ENCODE results near the gene CYP2W1.
A peak's percentile ranks its signal among the peaks of the same experiment; 100 is the strongest.
"Not testable (repeated sequence)": the region's sequence is repeated elsewhere in the genome, so short reads cannot be mapped to it uniquely, and the experiment has no call there.

Gene CYP2W1, protein sequence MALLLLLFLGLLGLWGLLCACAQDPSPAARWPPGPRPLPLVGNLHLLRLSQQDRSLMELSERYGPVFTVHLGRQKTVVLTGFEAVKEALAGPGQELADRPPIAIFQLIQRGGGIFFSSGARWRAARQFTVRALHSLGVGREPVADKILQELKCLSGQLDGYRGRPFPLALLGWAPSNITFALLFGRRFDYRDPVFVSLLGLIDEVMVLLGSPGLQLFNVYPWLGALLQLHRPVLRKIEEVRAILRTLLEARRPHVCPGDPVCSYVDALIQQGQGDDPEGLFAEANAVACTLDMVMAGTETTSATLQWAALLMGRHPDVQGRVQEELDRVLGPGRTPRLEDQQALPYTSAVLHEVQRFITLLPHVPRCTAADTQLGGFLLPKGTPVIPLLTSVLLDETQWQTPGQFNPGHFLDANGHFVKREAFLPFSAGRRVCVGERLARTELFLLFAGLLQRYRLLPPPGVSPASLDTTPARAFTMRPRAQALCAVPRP

DNA sequence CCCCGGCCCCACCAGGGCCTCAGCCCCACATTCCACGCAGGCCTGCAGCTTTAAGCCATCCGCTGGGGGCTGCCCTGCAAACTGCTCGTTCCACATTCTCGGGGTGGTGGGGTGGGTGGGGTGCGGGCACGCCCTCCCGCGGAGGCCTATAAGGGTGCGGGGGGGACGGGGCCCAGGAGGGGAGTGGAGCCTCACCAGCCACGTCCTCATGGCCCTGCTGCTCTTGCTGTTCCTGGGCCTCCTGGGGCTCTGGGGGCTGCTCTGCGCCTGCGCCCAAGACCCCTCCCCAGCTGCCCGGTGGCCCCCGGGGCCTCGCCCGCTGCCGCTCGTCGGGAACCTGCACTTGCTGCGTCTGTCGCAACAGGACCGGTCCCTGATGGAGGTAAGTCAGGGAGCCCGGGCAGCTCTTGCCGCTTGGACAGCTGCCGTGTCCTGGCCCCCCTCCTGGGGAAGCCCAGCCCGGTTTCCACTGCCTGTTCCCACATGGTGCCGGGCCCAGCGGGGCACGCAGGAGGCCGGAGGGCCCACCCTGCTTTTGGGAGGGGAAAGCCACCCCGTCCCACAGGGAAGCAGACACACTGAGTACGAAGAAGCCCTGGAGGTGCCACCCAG is at the start of gene CYP2W1:
CYP2W1 (plus strand) TSS at position 178 of the 612 bp plus-strand sequence; CDS start at position 209, 31 bp downstream.
- DNase-seq: no peak

DNA sequence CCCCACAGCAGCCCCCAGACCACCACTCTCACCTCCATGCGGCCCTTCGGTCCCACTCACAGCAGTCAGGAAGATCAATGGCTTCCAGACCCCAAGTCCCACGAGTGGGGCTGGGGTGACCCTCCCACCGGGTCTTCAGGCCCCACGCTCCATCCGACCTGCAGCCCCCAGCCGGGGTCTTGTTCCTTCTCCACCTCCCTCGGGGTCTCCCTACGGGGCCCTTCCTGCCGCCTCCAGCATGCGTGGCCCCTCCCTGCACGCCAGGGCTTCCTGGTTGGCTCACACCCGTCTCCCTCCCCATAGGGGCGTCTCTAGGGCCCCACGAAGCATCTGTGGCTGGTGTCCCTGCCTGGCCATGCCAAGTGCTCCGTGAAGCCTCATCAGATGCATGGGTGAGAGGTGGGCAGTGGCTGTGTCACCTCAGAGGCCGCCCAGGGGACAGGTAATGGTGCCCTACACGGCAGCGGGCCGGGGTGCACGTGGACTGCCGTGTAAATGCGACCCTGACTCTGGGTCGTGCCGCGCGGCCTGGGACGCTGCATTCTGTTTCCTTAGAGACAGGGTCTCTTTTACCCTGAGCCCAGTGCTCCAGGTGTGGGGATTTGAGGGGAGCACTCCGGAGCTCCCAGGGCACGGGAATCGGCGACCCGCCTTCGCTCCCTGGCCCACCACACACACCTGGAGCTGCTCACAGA is 48.4 kb upstream of the CYP2W1 start:
- DNase-seq: no peak

DNA sequence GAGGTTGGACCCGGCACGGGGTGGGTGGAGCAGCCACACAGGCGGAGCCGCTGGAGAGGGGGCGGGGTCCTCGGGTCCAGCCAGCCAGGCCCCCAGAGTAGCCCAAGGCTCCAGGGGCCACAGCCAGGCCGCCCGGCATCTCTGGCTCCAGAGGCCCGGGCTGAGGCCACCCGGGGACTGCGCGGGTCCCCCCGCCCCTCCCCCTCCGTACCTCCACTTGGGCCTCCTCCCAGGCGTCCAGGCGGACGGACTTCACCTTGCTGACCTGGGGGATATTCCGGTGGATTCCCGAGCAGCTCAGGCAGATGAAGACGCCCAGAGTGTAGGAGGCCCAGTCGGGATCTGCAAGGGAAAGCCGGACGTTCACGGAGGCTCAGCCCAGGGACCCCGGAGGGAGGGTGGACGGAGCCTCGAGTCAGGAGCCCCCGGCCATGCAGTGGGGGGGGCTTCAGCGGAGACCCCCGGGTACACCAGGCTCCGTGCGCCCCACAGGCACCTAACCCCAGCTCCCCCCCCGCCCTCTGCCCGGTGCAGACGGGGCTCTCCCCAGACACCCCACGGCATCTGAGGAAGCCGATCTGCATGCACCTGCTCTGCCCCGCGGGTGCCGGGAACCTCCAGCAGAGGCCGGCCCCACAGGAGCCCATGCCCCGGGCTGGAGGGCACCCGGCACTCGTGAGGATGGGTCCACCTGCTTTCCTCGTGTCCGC is 47.7 kb upstream of the CYP2W1 start:
- no peak for DNase-seq

DNA sequence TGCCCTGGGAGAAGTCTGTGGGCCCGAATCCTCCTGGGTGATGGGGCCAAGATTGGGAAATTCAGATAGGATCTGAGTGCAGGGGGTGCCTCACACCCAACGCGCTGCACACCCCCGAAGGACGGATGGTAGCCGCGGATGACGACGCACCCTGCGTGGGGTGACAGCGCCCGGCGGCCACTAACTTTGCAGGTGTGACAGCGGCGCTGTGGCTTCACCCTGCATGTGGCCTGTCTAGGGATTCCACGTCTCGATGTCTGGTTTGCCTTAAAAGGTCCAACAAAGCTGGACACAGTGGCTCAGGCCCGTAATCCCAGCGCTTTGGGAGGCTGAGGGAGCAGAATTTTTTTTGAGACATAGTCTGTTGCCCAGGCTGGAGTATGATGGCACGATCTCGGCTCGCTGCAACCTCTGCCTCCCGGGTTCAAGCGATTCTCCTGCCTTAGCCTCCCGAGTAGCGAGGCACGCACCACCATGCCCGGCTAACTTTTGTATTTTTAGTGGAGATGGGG is 47.1 kb upstream of the CYP2W1 start:
- no peak for DNase-seq

DNA sequence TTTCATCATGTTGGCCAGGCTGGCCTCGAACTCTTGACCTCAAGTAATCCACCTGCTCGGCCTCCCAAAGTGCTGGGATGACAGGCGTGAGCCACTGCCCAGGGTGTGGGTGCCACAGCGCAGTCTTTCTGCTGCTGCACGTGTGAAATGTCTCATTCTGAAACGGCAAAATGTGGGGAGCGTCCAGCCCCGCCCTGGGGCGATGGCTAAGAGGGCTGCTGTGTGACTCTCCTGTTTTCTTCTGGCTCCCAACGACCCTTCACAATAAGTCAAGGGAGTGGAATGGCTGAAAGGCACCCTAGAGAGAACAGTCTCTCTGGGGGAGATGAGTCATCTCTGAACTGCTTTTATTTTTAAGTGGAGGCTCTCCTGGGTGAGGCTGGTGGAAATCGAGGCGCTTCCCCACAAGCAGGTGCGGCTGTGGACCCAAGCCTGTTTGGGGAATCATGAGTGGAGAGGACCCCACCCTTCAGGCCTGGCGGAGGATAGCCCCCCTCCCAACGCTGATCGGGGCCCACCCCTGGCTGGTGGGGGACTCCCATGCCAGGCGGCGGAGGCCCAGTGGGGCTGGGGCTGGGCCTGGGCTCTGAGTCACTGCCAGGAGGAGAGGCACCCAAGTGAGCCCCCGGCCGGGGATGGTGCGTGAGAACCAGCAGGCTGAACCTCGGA is 46.5 kb upstream of the CYP2W1 start:
- no peak for DNase-seq

DNA sequence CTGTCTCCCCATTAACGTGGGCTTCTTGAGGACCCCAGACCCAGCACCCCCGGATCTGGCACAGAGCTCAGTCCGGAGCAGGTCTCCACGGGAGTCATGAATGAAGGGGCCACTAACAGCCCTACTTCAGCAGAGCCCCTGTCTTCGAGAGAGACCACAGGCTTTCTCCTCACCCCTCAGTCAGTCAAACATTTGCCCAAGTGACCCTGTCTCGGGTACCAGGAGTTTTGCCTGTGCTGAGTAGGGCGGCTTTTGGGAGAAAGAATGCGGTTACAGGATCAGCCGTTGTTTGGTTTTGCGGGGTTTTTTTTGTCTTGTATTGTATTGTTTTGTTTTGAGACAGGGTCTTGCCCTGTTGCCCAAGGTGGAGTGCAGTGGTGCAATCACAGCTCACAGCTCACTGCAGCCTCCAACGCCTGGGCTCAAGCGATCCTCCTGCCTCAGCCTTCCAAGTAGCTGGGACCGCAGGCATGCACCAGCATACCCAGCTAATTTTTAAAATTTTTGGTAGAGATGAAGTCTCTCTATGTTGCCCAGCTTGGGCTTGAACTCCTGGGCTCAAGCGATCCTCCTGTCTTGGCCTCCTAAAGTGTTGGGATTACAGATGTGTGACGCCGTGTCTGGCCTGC is 45.0 kb upstream of the CYP2W1 start:
- no peak for DNase-seq

DNA sequence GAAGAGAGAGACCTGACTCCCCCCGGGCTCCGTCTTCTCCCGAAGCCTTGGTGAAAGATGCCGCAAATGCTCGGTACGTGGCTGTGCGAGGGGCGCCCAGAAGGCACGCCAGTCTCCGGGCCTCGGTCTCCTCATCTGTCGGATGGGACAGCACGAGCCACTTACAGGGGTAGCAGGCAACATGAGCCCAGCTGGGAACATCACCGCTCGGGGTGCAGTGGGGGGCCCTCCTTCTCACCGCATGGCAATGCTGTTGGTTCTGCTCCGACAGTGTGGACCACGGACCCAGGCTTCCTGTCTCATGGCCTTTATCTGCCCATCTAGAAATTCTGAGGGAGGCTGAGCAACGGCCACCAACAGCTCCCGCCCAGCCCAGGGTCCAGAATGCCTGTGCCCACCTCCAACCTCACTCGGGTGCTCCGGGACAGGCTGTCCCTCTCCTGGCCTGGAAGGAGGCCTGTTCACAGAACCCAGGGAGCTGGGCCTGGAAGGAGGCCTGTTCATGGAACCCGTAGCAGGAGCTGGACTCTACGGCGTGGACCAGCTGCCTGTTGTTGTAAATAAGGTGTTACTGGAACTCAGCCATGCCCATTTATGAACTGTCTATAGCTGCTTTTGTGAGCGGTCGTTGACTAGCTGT is 44.3 kb upstream of the CYP2W1 start:
- DNase-seq: no peak

DNA sequence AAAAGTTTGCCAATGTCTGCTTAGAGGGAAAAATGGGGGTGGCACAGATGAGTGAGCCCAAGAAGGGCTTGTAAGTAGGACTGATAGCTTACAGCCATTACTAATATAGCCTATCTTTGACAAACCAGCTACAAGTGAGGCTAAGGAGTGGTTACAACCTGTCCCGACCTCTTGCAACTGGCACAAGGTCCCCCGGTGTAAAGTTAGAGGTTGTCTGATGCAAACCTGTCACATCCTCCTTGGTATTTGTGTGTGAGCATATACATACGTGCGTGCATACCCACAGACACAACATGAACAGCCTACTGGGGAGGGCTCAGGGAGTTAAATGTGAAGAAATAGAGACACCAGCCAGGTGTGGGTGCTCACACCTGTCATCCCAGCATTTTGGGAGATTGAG is 43.1 kb upstream of the CYP2W1 start:
- DNase-seq: no peak

DNA sequence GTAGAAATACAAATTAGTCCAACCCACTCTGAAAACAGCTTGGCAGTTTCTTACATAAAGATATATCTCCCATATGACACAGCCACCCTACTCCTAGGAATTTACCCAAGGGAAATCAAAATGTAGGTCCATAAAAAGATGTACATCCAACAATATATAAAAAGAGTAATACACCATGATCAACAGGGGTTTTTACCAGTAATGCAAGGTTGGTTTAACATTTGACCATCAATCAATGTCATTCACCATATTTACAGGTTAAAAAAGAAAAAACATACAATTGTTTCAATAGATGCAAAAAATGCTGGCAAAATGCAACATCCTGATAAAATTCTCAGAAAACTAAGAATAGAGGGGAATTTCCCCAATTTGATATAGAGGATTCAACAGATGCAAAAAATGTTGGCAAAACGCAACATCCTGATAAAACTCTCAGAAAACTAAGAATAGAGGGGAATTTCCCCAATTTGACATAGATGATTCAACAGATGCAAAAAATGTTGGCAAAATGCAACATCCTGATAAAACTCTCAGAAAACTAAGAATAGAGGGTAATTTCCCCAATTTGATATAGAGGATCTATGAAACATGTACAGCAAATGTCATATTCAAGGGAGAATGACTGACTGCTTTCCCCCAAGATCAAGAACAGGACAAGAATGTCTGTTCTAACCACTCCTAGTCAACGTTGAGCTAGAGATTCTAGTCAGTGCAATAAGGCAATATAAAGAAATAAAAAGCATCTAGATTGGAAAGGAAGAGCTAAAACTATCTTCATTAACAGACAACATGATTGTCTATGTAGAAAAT is 42.2 kb upstream of the CYP2W1 start:
- no peak for DNase-seq

DNA sequence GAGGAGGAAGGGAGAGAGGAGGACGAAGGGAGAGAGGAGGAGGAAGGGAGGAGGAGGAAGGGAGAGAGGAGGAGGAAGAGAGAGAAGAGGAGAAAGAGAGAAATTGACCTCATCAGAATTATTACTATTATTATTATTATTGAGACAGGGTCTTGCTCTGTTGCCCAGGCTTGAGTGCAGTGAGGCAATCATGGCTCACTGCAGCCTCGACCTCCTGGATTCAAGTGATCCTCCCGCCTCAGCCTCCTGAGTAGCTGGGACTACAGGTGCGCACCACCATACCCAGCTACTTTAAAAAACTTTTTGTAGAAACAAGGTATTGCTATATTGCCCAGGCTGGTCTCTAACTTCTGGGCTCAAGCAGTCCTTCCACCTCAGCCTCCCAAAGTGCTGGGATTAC is 39.2 kb upstream of the CYP2W1 start:
- not testable (repeated sequence) for DNase-seq

DNA sequence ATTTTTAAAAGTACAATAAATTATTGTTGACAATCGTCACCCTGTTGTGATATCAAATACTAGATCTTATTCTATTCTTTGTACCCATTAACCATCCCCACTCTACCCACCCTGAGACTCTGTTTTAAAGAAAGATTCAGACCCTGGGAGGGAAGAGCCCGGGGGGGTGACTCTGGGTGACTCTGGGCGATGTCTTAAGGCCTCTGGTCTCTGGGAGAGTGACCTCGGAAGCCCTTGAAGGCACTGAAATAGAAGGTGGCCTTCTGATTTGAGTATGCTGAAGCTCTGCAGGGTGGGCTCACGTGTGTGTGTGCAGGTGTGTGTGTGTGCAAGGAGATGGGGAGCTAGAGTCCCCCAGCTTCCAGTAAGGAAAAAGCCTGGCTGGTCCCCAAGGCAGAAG is 38.2 kb upstream of the CYP2W1 start:
- DNase-seq: no peak

DNA sequence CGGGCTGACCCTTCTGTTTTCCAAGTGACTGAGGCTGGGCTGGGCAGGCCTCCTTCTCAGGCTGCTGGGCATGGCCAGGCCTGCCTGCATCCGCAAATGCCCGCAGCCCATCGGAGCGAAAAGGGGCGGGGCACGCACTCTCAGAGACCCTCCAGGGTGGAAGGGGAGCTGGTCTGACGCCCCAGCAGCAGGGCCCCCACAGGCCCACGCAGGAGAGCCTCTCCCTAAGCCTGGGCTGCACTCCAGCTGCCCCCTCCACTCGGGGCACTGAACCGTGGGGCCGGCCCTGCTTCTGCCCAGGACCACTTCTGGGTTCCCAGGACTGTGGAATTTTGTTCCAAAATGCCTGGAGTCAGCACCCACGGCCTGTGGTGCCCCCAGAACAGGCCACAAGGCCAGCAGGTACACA is 37.8 kb upstream of the CYP2W1 start:
- no peak for DNase-seq

DNA sequence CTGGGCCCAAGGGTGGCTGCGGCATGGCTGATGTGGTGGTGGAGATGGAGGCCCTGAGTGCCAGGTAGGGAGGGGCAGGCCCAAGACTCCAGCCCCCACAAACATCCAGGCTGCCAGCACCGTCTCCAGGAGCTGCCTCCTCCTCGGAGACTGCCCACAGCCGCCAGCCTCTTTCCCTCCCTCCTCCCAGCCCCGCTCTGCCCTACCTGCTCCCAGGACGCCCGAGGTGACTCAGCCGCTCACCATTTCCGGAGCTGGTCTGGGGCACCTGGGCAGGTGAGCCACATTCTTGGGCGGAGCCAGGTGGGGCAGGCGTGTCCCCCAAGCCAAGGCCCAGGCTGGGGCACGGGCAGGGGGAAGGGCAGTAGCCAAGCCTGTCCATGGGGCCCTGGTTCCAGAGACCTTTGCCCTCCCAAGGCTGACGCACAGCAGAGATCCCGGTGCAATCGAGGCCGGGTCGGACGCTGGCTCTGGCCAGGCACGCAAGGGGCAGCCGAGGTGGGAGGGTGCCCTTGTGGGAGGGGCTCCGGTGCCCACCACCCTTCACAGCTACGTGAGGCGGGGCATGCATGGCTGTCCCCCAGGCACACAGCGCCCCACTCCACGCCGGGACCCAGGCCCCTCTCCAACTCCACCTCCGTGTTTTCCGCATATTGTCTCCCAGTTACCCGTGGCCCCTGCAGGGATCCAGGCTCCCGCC is 37.3 kb upstream of the CYP2W1 start:
- DNase-seq: peak; percentile 45

DNA sequence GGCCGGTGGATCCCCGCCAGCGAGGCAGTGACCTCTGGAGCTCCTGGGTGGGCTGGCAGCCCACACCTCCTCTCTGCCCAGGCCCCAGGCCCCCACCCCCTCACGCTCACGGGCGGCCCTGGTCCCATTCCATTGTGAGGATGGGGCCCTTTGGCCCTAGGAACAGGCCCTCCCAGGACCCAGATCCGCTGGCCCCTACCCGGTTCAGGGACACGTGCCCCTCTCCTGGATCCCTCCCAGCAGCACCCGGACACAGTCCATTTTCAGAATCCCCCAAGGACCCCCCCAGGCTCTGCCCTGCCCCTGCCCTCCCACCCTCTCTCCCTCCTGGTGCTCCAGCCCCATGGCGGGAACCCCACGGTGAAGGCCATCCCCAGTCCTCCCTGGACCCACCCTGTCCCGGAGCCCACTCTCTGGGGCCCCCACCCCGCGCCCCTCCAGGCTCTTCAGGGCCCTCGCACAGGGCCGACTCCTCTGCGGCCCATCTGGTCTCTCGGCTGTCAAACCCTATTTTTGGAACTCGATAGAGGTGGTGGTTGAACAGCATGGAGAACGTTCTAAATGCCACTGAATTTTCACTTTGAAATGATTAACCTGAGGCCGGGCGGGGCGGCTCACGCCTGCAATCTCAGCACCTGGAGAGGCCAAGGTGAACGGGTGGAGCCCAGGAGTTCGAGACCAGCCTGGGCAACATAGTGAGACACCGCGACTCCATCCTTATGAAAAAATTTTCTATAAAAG is 36.6 kb upstream of the CYP2W1 start:
- DNase-seq: no peak

DNA sequence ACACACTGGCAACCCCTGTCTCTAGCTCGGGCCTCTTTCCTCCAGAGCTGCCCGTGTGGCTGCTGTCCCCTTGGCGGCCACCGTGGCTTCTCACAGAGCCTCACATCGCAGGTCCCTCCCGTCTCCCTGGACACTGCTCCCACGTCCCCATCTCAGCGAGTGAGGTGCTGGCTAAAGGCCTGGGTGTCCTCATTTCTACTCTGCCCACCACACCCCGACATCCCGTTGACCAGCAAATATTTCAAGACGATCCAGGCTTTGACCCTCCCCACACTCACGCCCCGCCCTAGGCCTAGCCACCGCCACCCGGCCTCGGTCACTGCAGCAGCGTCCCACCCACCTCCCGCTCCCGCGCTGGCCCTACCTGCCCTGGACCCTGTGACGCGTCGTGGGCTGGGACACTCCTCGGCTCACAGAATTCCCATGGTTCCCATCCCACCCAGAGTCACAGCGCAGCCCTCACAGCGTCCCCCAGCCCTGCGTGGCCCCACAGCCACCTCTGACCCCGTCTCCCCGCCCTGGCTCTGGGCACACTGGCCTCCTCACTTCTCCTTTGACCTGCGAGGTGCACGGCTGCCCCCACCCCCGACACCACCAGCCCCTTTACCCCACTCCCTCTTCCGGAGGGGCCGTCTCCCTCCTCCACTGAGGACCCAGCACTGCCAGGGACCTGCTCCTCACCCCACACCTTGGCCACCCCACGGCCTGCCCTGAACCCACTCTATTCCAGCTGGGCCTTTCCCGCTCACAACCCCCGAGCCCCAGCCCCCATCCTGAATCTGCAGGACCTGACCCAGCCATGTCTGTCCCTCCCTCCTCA is 35.4 kb upstream of the CYP2W1 start:
- DNase-seq: no peak

DNA sequence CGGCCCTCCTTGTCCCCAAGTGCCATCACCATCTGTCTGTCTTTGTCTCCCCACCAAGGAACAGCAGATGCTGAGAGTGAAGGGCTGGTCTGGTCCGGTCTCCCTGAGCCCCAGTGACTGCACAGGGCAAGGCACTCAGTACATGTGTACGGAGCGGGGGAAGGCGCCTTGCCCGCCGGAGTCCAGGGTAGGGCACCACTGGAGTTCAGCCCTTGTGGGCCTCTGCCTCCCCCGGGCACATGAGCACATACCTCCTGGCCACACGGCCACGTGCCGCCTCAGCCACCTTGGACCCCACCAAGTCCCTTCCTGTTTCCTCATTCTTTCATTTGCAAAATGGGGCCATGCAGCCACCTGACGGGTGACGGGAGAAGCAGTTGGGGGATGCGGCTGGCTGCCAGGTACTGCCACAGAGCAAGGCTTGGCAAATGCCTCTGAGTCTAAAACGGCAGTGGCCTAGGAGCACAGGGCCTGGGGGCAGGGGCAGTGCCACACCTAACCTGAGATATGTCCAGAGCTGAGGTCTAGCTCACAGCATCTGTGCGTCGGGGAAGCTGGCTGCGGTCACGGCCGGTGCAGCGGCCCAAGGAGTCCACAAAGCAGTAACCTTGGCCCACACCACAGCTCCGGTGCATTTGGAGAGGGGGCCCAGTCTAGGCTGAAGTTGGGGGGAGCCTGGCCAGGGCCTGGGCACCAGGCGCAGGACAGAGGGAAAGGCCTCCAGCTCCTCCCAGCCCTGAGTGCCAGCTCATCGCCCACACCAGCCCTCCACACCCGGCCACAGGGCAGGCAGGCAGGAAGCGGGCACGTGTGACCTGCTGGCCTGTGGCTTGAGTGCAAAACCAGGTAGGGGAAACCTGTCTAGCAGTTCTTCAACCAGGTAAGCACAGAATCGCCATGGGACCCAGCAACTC is 33.7 kb upstream of the CYP2W1 start:
- no peak for DNase-seq

All from NCI-H510A (cell line).